ENCODE results near the gene PRKAB2. TPM values are rescaled to one million over a fixed set of nuclear protein-coding genes. Genes with fewer than 3 reads are reported as not detected.

PRKAB2 gene
- total RNA-seq, 1 donor from 2014 or later = 49.0 TPM

DNA sequence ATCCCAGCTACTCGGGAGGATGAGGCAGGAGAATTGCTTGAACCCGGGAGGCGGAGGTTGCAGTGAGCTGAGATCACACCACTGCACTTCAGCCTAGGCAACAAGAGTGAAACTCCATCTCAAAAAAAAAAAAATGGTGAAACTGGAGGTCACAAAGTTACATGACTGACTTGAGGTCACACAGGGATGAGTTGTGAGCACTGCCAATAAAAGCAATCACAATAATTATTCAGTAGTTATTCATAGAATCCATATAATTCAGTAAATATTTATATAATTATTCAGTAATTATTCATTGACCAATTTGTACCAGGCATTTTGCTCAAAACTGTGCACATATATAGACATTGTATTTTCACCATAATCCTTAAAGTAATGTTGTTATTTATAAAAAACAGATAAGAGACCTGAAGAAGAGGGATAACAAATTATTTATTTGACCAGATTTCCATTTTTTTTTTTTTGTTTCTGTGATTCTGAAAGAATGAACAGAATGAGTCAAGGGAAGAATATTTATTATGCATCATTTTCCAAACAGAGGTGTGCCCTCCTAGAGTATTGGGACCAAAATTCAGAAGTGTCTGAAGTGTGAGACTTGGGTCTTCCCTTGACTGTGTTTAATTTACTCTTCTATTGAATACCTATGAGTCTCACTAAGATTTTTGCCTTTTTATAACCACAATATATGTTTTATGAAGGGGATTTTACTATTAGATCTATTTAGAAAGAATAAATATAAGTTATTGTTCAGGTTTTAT, 43.0 kb downstream of the PRKAB2 start:
- FAIRE-seq = no peak
- no peaks in the 10 kb centered on the region for H3K4me1 Mint-ChIP-seq (ENCODE audit: low read depth, unreplicated experiment)
- peaks cover 2% of the 10 kb centered on the region for H3K27me3 Mint-ChIP-seq (ENCODE audit: low read depth, unreplicated experiment)

DNA sequence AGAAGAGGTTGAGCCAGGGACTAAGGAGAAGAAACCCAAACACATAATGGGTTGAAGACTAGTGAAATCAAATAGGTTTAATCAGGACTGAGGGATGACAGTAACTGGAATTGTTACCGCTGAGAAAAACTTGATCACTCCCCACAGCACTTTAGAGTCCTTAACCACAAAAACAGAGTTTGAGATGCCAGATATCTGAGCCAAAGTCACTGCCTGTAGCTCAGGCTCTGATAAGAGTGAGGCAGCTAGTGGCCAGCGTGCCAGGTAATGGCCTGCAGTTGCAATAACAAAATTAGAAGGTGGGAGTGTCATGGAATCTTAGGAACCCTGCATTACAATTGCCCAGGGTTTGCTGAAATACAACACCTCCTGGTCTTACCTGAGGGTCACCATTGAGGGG, 48.0 kb downstream of the PRKAB2 start:
- no peak for DNase-seq (ENCODE audit: low read depth)
- H4K20me1 ChIP-seq (ENCODE audit: insufficient read depth, low read length) = no peaks in the 10 kb centered on the region
- H3K27ac ChIP-seq (ENCODE audit: low read depth, low read length) = no peak overlapping the region
- TF ChIP-seq, protein P1, sequence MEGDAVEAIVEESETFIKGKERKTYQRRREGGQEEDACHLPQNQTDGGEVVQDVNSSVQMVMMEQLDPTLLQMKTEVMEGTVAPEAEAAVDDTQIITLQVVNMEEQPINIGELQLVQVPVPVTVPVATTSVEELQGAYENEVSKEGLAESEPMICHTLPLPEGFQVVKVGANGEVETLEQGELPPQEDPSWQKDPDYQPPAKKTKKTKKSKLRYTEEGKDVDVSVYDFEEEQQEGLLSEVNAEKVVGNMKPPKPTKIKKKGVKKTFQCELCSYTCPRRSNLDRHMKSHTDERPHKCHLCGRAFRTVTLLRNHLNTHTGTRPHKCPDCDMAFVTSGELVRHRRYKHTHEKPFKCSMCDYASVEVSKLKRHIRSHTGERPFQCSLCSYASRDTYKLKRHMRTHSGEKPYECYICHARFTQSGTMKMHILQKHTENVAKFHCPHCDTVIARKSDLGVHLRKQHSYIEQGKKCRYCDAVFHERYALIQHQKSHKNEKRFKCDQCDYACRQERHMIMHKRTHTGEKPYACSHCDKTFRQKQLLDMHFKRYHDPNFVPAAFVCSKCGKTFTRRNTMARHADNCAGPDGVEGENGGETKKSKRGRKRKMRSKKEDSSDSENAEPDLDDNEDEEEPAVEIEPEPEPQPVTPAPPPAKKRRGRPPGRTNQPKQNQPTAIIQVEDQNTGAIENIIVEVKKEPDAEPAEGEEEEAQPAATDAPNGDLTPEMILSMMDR (IDR thresholded peaks at IDR 0.05; ENCODE audit: insufficient read depth, low read depth, low read length) = no peak
- no peak for TF ChIP-seq EZH2 (IDR thresholded peaks at IDR 0.05; ENCODE audit: insufficient read depth, low read length)
- H2AFZ ChIP-seq (ENCODE audit: low read depth, low read length) = no peak overlapping the region
- no peaks in the 10 kb centered on the region for H3K9me3 ChIP-seq (ENCODE audit: insufficient read depth, low read depth, low read length)
- H3K36me3 ChIP-seq (ENCODE audit: insufficient read depth, low read length) = no peaks in the 10 kb centered on the region
- no peak overlapping the region for H3K4me3 ChIP-seq (ENCODE audit: insufficient read depth, low read depth, low read length)
- Mint-ChIP-seq H3K27ac (ENCODE audit: unreplicated experiment) (no peak overlapping the region), H3K36me3 (ENCODE audit: low read depth, unreplicated experiment) (no peaks in the 10 kb centered on the region), H3K9me3 (ENCODE audit: unreplicated experiment) (no peaks in the 10 kb centered on the region), H3K4me3 (ENCODE audit: unreplicated experiment) (no peak overlapping the region), H3K4me1 (ENCODE audit: low read depth, unreplicated experiment) (no peaks in the 10 kb centered on the region), H3K27me3 (ENCODE audit: low read depth, unreplicated experiment) (no peaks in the 10 kb centered on the region)
- H3K4me1 ChIP-seq (ENCODE audit: insufficient read depth, low read length) = no peaks in the 10 kb centered on the region
- H3K79me2 ChIP-seq (ENCODE audit: insufficient read depth, low read length) = no peaks in the 10 kb centered on the region
- H3K4me2 ChIP-seq (ENCODE audit: low read length) = no peak overlapping the region
- no peak for FAIRE-seq
- no peaks in the 10 kb centered on the region for H3K27me3 ChIP-seq (ENCODE audit: insufficient read depth, low read length)
- no peak overlapping the region for H3K9ac ChIP-seq (ENCODE audit: low read length)

More for the DNA sequence above, 43.0 kb downstream of the PRKAB2 start:
- no peaks in the 10 kb centered on the region for H3K36me3 Mint-ChIP-seq (ENCODE audit: low read depth, unreplicated experiment)
- Histone ChIP-seq H4K20me1 (ENCODE audit: insufficient read depth, low read length) (no peaks in the 10 kb centered on the region), H3K9me3 (ENCODE audit: insufficient read depth, low read depth, low read length) (no peaks in the 10 kb centered on the region), H3K36me3 (ENCODE audit: insufficient read depth, low read length) (no peaks in the 10 kb centered on the region), H3K4me1 (ENCODE audit: insufficient read depth, low read length) (no peaks in the 10 kb centered on the region), H3K4me2 (ENCODE audit: low read length) (no peak overlapping the region), H2AFZ (ENCODE audit: low read depth, low read length) (no peak overlapping the region), H3K27me3 (ENCODE audit: insufficient read depth, low read length) (no peaks in the 10 kb centered on the region), H3K4me3 (ENCODE audit: insufficient read depth, low read depth, low read length) (no peak overlapping the region), H3K79me2 (ENCODE audit: insufficient read depth, low read length) (no peaks in the 10 kb centered on the region), H3K9ac (ENCODE audit: low read length) (no peak overlapping the region), H3K27ac (ENCODE audit: low read depth, low read length) (no peak overlapping the region)
- H3K27ac Mint-ChIP-seq (ENCODE audit: unreplicated experiment) = no peak overlapping the region
- H3K4me3 Mint-ChIP-seq (ENCODE audit: unreplicated experiment) = no peak overlapping the region
- TF ChIP-seq EZH2 (IDR thresholded peaks at IDR 0.05; ENCODE audit: insufficient read depth, low read length) = no peak
- TF ChIP-seq, protein P1 (IDR thresholded peaks at IDR 0.05; ENCODE audit: insufficient read depth, low read depth, low read length) = no peak
- H3K9me3 Mint-ChIP-seq (ENCODE audit: unreplicated experiment) = no peaks in the 10 kb centered on the region
- no peak for DNase-seq (ENCODE audit: low read depth)

DNA sequence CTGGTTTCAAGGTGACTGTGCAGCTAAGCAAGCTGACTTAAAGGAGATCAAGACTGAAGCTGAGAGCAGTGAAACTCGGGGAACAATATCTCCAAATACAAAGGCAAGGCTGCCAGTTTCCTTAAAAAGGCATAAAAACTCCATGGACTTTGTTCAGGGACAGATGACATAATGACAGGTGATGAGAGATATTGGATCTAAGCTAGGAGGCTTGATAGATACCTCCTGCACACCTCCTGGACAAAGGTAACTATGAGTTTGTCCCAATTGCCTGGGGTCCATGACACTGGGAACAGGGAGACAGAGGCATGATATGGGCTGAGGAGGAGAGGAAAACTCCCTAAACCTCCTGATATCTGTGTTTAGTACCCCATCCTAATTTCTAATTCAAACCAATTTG, 55.2 kb downstream of the PRKAB2 start:
- Histone ChIP-seq H3K36me3 (ENCODE audit: insufficient read depth, low read length) (no peaks in the 10 kb centered on the region), H3K4me1 (ENCODE audit: insufficient read depth, low read length) (no peaks in the 10 kb centered on the region), H3K79me2 (ENCODE audit: insufficient read depth, low read length) (no peaks in the 10 kb centered on the region), H3K9me3 (ENCODE audit: insufficient read depth, low read depth, low read length) (no peaks in the 10 kb centered on the region), H4K20me1 (ENCODE audit: insufficient read depth, low read length) (no peaks in the 10 kb centered on the region), H2AFZ (ENCODE audit: low read depth, low read length) (no peak overlapping the region), H3K4me2 (ENCODE audit: low read length) (no peak overlapping the region), H3K9ac (ENCODE audit: low read length) (no peak overlapping the region), H3K27me3 (ENCODE audit: insufficient read depth, low read length) (no peaks in the 10 kb centered on the region), H3K27ac (ENCODE audit: low read depth, low read length) (no peak overlapping the region), H3K4me3 (ENCODE audit: insufficient read depth, low read depth, low read length) (no peak overlapping the region)
- DNase-seq (ENCODE audit: low read depth) (no peak), FAIRE-seq (no peak)
- TF ChIP-seq EZH2 (IDR thresholded peaks at IDR 0.05; ENCODE audit: insufficient read depth, low read length) = no peak
- TF ChIP-seq, protein P1 (IDR thresholded peaks at IDR 0.05; ENCODE audit: insufficient read depth, low read depth, low read length) = no peak
- Mint-ChIP-seq H3K4me3 (ENCODE audit: unreplicated experiment) (no peak overlapping the region), H3K36me3 (ENCODE audit: low read depth, unreplicated experiment) (no peaks in the 10 kb centered on the region), H3K9me3 (ENCODE audit: unreplicated experiment) (peaks cover 4% of the 10 kb centered on the region), H3K27me3 (ENCODE audit: low read depth, unreplicated experiment) (peaks cover 11% of the 10 kb centered on the region), H3K27ac (ENCODE audit: unreplicated experiment) (no peak overlapping the region), H3K4me1 (ENCODE audit: low read depth, unreplicated experiment) (no peaks in the 10 kb centered on the region)

All from astrocyte (in vitro differentiated cells and primary cell).